Activated CD4-positive, alpha-beta T cell treated with anti-CD3 and anti-CD28 coated beads, Interleukin-2, amount 10 ng/mL, durations not matched to agents 24 days and 14 days (primary cell): ENCODE measurements around the gene ICAM3. TPM values are rescaled to one million over a fixed set of nuclear protein-coding genes. Genes with fewer than 3 reads are reported as not detected.
"Not testable (repeated sequence)": the region's sequence is repeated elsewhere in the genome, so short reads cannot be mapped to it uniquely, and the experiment has no call there.

Experiments
- DNase-seq: peaks from one replicate; pipeline ENCODE4 v3.0.0; 2022
- H3K27ac Mint-ChIP-seq: one replicate; pipeline ENCODE4 v1.8.0; 2022; ENCODE audit warnings: mild to moderate bottlenecking, mixed read lengths
- H3K27me3 Mint-ChIP-seq: one replicate; pipeline ENCODE4 v1.8.0; 2022; ENCODE audit warnings: mixed read lengths
- H3K36me3 Mint-ChIP-seq: one replicate; pipeline ENCODE4 v1.8.0; 2022; ENCODE audit warnings: low read depth, mild to moderate bottlenecking, mixed read lengths
- H3K4me1 Mint-ChIP-seq: one replicate; pipeline ENCODE4 v1.8.0; 2021; ENCODE audit warnings: mixed read lengths
- H3K4me3 Mint-ChIP-seq: one replicate; pipeline ENCODE4 v1.8.0; 2022; ENCODE audit warnings: mild to moderate bottlenecking, moderate library complexity, mixed read lengths
- H3K9me3 Mint-ChIP-seq: one replicate; pipeline ENCODE4 v1.8.0; 2021; ENCODE audit warnings: mixed read lengths
- intact Hi-C: fragments of 100-400 bp; cut with micrococcal nuclease; formaldehyde crosslinking; loops from one replicate; pipeline ENCODE4 v1.15.1; 2023
- total RNA-seq: library from RNA; stranded (reverse); gene quantifications from 2 replicates; pipeline ENCODE4 v1.2.3, GENCODE V29; 2022

Gene ICAM3
- total RNA-seq, 1 donor from 2014 or later = 104 TPM

DNA sequence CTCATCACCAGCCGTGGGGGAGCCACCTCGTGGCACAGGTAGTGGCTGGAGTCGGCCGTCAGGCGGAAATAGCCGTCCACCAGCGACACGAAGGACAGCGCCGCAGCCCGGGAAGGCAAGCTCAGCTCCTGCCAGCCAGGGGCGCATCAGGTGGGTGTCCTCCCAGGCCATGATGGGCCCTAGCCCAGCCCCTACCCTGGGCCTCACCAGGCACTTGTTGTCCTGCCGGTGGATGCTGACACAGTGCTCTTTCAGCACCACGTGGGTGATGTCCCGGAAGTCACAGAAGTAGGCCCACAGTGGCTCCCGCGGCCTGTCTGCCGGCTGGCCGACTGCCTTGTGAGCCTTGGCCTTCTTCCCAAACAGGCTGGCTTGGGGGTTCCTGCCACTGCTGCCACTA is 25.2 kb upstream of the ICAM3 start:
- no peak for DNase-seq
- no peaks in the 10 kb centered on the region for H3K27me3 Mint-ChIP-seq
- H3K36me3 Mint-ChIP-seq = peaks cover 68% of the 10 kb centered on the region
- peaks cover 5% of the 10 kb centered on the region for H3K4me1 Mint-ChIP-seq
- intact Hi-C loops = no loop called here
- H3K9me3 Mint-ChIP-seq = no peaks in the 10 kb centered on the region
- H3K27ac Mint-ChIP-seq = no peak overlapping the region
- H3K4me3 Mint-ChIP-seq = no peak overlapping the region

DNA sequence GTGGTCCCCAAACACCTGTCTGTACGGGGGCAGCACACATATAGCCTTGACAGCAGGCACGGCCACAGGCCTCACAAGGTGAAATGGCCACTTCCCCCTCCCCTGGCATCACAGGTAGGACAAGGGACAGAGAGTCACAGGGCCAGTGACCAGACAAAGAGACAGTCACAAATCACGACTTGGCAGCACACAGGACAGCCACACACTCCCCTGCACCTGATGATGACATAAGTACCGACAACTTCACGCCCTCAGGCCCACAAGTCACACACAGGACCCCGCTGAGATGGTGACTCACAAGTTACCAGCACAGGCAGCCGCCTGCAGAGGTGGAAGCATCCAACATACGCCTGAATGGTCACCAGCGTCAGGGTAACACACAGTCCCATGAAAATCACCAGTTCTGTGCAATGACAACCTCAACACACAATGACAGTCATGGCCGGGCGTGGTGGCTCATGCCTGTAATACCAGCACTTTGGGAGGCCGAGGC is 24.4 kb upstream of the ICAM3 start:
- intact Hi-C loops = no loop called here
- no peak for DNase-seq
- Mint-ChIP-seq H3K4me3 (no peak overlapping the region), H3K4me1 (peaks cover 5% of the 10 kb centered on the region), H3K27ac (no peak overlapping the region), H3K27me3 (no peaks in the 10 kb centered on the region), H3K9me3 (no peaks in the 10 kb centered on the region), H3K36me3 (peaks cover 66% of the 10 kb centered on the region)

DNA sequence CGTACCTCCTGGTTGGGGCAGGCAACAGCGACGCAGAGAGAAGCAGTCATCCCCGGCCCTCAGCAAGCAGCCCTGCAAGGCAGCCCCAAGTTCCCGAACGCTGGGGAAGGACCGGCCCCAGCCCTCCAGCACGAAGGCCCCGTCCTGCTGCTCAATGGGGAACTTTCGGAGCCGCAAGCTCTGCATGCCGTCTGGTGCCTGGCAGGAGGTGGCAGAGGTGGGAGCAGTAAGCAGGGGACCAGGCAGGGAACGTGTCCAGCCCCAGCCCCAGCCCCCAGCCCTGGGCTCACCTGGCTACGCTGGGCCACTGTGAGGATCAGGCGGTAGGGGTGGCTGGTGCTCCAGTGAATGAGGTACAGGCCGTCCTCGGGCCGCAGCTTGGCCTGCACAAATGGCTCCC is 22.8 kb upstream of the ICAM3 start:
- DNase-seq = no peak
- Mint-ChIP-seq H3K4me3 (no peak overlapping the region), H3K9me3 (no peaks in the 10 kb centered on the region), H3K27me3 (no peaks in the 10 kb centered on the region), H3K36me3 (peaks cover 60% of the 10 kb centered on the region), H3K27ac (no peak overlapping the region), H3K4me1 (peaks cover 5% of the 10 kb centered on the region)
- intact Hi-C loops = no loop called here

DNA sequence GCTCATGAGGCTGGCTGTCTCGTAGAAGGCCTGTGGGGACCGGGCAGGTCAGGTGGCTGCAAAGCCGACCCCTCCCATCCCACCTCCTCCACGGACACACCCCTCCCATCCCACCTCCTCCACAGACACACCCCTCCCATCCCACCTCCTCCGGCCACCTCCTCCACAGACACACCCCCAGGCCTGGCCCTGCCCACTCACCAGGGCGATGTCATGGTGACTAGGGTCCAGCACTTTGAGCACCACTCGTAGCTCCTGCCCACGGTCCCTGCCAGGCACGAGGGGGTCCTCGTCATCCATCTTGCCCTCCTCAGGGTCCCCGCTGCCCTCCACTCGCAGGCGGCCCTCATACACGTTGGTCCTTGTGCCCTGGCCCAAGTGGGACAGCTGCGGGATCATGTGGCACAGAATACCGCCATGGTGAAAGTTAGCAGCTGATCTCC is 22.2 kb upstream of the ICAM3 start:
- Mint-ChIP-seq H3K36me3 (peaks cover 56% of the 10 kb centered on the region), H3K4me1 (peaks cover 5% of the 10 kb centered on the region)

DNA sequence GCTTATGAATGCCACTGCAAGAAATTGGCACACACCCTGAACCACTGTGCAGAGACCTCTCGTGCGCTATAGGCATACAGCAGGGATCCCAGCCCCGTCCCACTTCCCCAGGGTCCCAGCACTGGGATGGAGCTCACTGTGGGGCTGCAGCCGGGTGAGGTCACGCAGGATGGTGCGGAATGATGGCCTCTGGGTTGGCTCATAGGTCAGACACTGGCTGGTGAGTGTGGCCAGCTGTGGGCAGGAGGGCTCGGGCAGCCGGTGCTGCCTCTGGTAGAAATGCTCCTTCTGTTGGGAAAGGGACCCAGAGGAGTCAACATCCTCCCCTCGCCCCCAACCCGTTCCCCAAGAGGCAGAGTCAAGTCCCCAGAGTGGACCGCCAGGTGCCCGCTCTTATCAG is 17.0 kb upstream of the ICAM3 start:
- no peaks in the 10 kb centered on the region for H3K27me3 Mint-ChIP-seq
- no peaks in the 10 kb centered on the region for H3K9me3 Mint-ChIP-seq
- no peak overlapping the region for H3K4me3 Mint-ChIP-seq
- intact Hi-C loops = no loop called here
- no peak for DNase-seq
- H3K27ac Mint-ChIP-seq = no peak overlapping the region
- peaks cover 3% of the 10 kb centered on the region for H3K4me1 Mint-ChIP-seq
- H3K36me3 Mint-ChIP-seq = peaks cover 54% of the 10 kb centered on the region

More for the DNA sequence above, 22.2 kb upstream of the ICAM3 start:
- intact Hi-C loops = no loop called here
- no peaks in the 10 kb centered on the region for H3K27me3 Mint-ChIP-seq
- H3K4me3 Mint-ChIP-seq = no peak overlapping the region
- H3K9me3 Mint-ChIP-seq = no peaks in the 10 kb centered on the region
- DNase-seq = no peak
- no peak overlapping the region for H3K27ac Mint-ChIP-seq

DNA sequence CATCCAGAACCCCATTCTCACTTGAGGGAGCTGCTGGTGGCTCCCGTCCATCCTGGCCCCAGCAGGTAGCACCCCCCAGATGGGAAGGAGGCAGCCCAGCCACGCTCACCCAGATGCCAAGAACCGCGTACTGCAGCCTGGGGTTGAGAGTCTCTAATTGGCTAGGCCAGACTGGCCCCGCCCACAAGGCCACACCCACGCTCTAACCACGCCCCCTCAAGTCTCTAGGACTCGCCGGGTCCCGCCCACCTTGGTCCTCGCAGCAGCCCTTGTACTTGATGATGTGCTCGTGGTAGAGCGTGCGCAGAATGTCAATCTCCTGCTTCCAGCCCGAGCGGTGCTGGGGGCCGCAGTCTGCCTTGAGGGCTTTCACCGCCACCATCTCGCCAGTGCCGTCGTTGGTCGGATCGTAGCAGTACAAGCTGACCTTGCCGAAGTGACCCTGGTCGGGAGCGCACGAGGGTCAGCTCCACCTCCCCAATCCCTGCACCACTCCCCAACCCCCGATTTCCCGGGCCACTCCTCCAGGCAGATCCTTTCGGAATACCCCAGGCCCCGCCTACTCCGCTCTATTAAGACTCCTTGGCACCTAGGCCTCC is 14.5 kb upstream of the ICAM3 start:
- Mint-ChIP-seq H3K4me1 (no peaks in the 10 kb centered on the region), H3K27me3 (no peaks in the 10 kb centered on the region), H3K36me3 (peaks cover 46% of the 10 kb centered on the region), H3K4me3 (no peak overlapping the region), H3K9me3 (no peaks in the 10 kb centered on the region), H3K27ac (no peak overlapping the region)
- DNase-seq = peak; percentile 81
- intact Hi-C loops = no loop called here

DNA sequence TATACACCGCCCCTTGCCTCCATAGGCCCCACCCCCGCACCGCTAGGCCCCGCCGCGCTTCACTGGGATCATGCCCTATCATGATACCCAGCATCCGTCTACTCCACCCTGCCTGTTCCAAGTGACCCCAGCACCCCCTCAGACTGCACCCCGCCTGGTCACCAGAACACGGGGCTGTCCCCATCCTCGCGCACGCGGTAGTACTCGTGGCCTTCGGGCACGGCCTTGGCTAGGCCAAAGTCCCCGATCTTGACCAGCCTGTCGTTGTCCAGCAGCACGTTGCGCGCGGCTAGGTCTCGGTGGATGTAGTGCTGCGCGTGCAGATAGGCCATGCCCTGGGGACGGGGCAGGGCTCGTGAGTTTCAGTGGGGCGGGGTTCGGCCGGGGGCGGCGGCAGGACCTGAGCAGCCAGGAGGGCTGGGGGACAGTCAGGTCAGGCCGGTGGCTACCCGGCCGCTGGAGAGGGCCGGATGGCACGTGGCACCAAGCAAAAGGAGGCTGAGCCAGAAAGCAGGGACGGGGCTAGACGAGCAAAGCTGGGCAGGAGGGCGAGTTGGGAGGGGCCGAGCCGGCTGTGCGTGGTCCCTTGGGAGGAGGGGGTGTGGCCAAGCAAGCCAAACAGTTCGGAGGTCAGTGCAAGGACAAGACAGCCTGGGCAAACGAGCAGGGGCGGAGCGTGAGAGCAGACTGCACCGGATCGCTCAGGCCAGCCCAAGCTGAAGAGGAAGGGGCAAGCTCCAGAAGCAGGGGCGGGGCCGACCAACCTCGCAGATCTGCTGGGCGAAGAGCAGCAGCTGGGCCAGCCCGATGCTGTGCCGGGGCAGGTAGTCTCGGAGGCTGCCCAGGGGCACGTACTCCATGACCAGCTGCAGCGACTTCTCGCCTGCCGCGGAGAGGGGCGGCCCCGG is 13.6 kb upstream of the ICAM3 start:
- Mint-ChIP-seq H3K27me3 (no peaks in the 10 kb centered on the region), H3K9me3 (no peaks in the 10 kb centered on the region)
- intact Hi-C loops = no loop called here

DNA sequence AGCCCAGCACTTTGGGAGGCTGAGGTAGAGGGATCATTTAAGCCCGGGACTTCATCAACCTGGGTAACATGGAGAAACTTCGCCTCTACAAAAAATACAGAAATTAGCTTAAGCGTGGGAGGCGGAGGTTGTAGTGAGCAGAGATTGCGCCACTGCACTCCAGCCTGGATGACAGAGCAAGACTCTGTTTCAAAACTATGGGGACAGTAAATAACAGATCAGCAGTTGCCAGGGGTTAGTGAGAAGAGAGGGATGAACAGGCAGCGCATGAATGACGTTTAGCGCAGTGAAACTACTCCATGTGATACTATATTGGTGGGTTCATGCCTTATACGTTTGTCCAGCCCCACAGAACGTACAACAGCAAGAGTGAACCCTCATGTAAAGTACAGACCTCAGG is 7.1 kb upstream of the ICAM3 start:
- peaks cover 2% of the 10 kb centered on the region for H3K4me1 Mint-ChIP-seq
- no peak for DNase-seq
- no peaks in the 10 kb centered on the region for H3K27me3 Mint-ChIP-seq
- no peak overlapping the region for H3K4me3 Mint-ChIP-seq
- intact Hi-C loops = no loop called here
- no peak overlapping the region for H3K27ac Mint-ChIP-seq
- H3K9me3 Mint-ChIP-seq = no peaks in the 10 kb centered on the region
- peaks cover 15% of the 10 kb centered on the region for H3K36me3 Mint-ChIP-seq

More for the DNA sequence above, 13.6 kb upstream of the ICAM3 start:
- no peak for DNase-seq
- Mint-ChIP-seq H3K4me1 (no peaks in the 10 kb centered on the region), H3K4me3 (no peak overlapping the region), H3K27ac (no peak overlapping the region), H3K36me3 (peaks cover 48% of the 10 kb centered on the region)

DNA sequence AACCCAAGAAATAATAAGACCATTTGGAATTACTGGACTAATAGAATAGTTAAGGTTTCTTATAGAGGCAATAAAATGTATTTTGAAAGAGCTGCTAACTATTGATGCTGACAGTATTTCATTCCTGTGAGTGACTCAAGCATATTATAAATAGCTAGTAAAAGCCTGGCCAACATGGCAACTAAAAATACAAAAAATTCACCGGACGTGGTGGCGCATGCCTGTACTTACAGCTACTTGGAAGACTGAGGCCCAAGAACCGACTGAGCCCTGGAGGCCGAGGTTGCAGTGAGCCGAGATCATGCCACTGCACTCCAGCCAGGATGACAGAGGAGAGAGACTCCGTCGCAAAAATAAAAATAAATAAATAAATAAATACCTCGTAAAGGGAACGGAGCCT is 5.4 kb upstream of the ICAM3 start:
- peaks cover 3% of the 10 kb centered on the region for H3K36me3 Mint-ChIP-seq
- intact Hi-C loops = no loop called here
- no peak overlapping the region for H3K27ac Mint-ChIP-seq
- H3K4me1 Mint-ChIP-seq = peaks cover 9% of the 10 kb centered on the region
- H3K4me3 Mint-ChIP-seq = no peak overlapping the region
- DNase-seq = no peak
- no peaks in the 10 kb centered on the region for H3K27me3 Mint-ChIP-seq
- H3K9me3 Mint-ChIP-seq = no peaks in the 10 kb centered on the region

DNA sequence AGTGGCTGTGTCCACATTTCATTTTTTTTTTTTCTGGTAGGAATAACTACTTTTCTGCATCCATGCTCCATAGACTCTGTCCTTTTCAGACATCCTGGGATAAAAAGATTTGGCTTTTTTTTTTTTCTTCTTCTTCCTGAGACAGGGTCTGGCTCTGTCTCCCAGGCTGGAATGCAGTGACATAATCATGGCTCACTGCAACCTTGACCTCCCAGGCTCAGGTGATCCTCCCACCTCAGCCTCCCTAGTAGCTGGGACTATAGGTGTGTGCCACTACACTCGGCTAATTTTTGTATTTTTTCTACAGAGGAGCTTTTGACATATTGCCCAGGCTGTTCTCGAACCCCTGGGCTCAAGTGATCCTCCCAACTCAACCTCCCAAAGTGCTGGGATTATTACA is 4.1 kb upstream of the ICAM3 start:
- H3K4me1 Mint-ChIP-seq = peaks cover 20% of the 10 kb centered on the region
- no peak for DNase-seq
- no peaks in the 10 kb centered on the region for H3K9me3 Mint-ChIP-seq
- H3K36me3 Mint-ChIP-seq = peaks cover 4% of the 10 kb centered on the region
- intact Hi-C loops = no loop called here
- H3K27ac Mint-ChIP-seq = no peak overlapping the region
- no peak overlapping the region for H3K4me3 Mint-ChIP-seq
- no peaks in the 10 kb centered on the region for H3K27me3 Mint-ChIP-seq

DNA sequence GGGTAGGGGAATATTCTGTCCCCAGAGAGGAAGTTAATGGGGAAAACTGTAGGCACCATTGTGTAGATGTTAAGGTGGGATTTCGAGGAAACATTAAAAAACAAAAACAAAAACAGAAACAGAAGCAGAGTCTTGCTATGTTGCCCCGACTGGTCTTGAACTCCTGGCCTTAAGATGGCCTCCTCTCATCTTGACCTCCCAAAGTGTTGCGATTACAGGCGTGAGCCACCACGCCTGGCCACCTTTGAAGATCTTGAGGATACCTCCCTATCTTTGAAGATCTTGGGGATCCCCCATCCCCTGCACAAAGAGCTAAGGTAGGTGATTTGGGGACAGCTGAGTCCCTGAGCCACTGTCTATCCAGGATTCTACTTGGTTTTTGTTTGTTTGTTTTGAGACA is 553 bp upstream of the ICAM3 start:
- intact Hi-C loops = loop anchor here (10.0 kb wide), 1 partner anchor 145 kb away; the partner anchor contains the start of gene DNMT1
- H3K4me1 Mint-ChIP-seq = peaks cover 25% of the 10 kb centered on the region
- H3K27me3 Mint-ChIP-seq = no peaks in the 10 kb centered on the region
- H3K9me3 Mint-ChIP-seq = no peaks in the 10 kb centered on the region
- no peak for DNase-seq
- H3K36me3 Mint-ChIP-seq = peaks cover 7% of the 10 kb centered on the region
- H3K27ac Mint-ChIP-seq = peak overlapping the region; percentile 89
- peak overlapping the region; percentile 88 for H3K4me3 Mint-ChIP-seq

DNA sequence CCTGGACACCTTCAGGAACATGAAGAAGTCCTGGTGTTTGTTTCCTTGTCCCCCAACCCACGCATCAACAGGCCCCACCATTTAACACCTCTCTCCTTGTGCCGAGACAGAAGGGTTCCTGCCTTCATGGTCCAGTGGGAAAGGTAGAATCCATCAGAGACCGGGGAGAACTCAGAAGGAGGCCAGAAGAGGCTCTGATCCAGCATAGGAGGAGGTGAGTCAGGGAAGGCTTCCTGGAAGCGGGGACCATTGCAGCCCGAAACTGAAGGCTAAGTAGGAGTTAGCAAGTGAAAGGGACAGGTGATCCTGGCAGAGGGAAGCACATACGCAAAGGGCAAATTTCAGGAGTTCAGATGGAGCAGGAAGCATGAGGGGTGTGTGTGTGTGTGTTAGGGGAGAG is 484 bp downstream of the ICAM3 start:
- peaks cover 12% of the 10 kb centered on the region for H3K36me3 Mint-ChIP-seq
- peak overlapping the region; percentile 89 for H3K27ac Mint-ChIP-seq
- H3K4me1 Mint-ChIP-seq = peaks cover 27% of the 10 kb centered on the region
- intact Hi-C loops = loop anchor here (10.0 kb wide), 1 partner anchor 144 kb away; the partner anchor contains the start of gene DNMT1
- peak overlapping the region; percentile 88 for H3K4me3 Mint-ChIP-seq
- no peaks in the 10 kb centered on the region for H3K9me3 Mint-ChIP-seq
- DNase-seq = peak; percentile 62
- H3K27me3 Mint-ChIP-seq = no peaks in the 10 kb centered on the region

DNA sequence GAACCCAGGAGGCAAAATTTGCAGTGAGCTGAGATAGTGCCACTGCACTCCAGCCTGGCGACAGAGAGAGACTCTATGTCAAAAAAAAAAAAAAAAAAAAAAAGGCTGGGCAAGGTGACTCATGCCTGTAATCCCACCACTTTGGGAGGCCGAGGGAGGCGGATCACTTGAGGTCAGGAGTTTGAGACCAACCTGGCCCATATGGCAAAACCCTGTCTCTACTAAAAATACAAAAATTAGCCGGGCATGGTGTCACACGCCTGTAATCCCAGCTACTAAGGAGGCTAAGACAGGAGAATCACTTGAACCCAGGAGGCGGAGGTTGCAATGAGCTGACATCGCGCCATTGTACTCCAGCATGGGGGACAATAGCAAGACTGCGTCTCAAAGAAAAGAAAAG is 2.7 kb downstream of the ICAM3 start:
- DNase-seq, H3K27me3 Mint-ChIP-seq, H3K9me3 Mint-ChIP-seq, H3K4me3 Mint-ChIP-seq: not testable (repeated sequence)
- Mint-ChIP-seq H3K36me3 (peaks cover 27% of the 10 kb centered on the region), H3K4me1 (peaks cover 42% of the 10 kb centered on the region), H3K27ac (peak overlapping the region; percentile 41)
- intact Hi-C loops = loop anchor here (10.0 kb wide), 1 partner anchor 142 kb away; the partner anchor contains the start of gene DNMT1

DNA sequence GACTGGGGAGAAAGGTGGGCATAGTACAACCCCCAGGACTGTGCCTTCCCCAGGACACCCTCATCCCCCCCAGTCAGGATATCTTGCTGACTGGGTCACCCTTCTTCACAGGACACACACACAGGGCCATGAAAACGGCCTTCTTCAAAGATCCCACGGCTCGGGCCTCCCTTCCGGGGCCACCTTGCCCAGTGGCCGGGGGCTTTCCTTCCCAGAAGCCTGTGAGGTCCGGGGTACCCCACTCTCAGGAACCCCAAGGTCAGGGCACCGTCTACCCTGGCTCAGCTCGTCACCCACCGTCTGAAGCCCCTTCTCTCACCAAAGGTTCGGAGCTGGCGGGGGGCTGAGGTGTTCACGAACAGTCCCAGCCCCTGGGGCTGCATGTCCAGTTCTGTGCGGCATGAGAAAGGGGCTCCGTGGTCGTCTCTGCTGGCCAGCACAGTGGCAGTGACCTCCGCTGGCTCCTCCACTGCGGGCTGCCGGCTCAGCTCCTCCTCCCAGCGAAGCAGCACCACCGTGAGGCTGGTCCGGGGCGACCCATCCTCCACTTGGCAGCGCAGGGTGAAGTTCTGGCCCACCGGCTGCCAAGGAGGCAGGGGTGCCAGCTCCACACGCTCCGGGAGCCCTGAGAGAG is 4.0 kb downstream of the ICAM3 start:
- Mint-ChIP-seq H3K9me3 (no peaks in the 10 kb centered on the region), H3K4me1 (peaks cover 39% of the 10 kb centered on the region), H3K4me3 (no peak overlapping the region), H3K27me3 (no peaks in the 10 kb centered on the region), H3K27ac (no peak overlapping the region), H3K36me3 (peaks cover 30% of the 10 kb centered on the region)
- DNase-seq = no peak
- intact Hi-C loops = loop anchor here (10.0 kb wide), 1 partner anchor 141 kb away; the partner anchor contains the start of gene DNMT1
